ENCODE measurements around the gene TAF4B.

DNA sequence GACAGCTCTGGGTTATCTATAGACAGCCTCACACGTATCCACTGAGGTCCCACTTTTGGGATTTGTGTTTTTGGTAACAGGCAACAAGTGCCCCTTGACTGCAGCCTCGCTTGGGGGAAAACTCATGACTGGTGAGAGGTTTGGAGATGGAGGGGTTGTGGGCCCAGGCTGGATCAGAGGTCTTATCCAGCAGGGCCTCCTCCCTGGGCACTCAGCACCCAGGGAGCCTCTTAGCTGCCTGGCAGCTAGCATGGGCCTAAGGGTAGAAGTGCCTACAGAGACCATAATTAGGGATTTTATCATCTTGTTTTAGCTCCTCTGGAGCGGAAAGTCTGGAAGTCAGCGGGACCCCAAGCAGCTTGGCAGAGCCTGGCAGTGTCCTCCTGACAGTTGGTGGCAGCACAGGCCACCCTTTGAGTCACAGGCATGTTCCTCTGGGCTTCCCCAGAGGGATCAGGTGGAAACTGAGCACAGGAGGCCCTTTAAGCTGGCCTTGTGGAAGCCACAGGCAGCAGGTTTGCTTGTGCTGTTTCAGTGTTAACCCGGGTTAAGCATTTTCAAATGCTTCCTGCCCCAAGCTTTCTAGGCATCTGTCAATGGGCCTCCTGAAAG, 179.1 kb downstream of the TAF4B start:
- TF ChIP-seq, protein P1, sequence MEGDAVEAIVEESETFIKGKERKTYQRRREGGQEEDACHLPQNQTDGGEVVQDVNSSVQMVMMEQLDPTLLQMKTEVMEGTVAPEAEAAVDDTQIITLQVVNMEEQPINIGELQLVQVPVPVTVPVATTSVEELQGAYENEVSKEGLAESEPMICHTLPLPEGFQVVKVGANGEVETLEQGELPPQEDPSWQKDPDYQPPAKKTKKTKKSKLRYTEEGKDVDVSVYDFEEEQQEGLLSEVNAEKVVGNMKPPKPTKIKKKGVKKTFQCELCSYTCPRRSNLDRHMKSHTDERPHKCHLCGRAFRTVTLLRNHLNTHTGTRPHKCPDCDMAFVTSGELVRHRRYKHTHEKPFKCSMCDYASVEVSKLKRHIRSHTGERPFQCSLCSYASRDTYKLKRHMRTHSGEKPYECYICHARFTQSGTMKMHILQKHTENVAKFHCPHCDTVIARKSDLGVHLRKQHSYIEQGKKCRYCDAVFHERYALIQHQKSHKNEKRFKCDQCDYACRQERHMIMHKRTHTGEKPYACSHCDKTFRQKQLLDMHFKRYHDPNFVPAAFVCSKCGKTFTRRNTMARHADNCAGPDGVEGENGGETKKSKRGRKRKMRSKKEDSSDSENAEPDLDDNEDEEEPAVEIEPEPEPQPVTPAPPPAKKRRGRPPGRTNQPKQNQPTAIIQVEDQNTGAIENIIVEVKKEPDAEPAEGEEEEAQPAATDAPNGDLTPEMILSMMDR (IDR thresholded peaks at IDR 0.05), result peak in 2 of 4 experiments; percentile 13 to 17
- TF ChIP-seq POLR2A (IDR thresholded peaks at IDR 0.05), result no peak
